BLaER1 (cell line): ENCODE results near the gene RPS29.

Experiments
- H3K27ac ChIP-seq: shearing (Covaris generic); formaldehyde crosslinking; 2 replicates; pipeline ENCODE4 v1.8.1; 2022
- H3K27me3 ChIP-seq: shearing (Covaris generic); formaldehyde crosslinking; 2 replicates; pipeline ENCODE4 v1.8.1; 2022
- H3K36me3 ChIP-seq: shearing (Covaris generic); formaldehyde crosslinking; 2 replicates; pipeline ENCODE4 v1.8.1; 2022
- H3K4me1 ChIP-seq: shearing (Covaris generic); formaldehyde crosslinking; 2 replicates; pipeline ENCODE4 v1.8.1; 2022
- H3K4me2 ChIP-seq: shearing (Covaris generic); formaldehyde crosslinking; 2 replicates; pipeline ENCODE4 v1.8.1; 2022
- H3K4me3 ChIP-seq: shearing (Covaris generic); formaldehyde crosslinking; 2 replicates; pipeline ENCODE4 v1.8.1; 2022
- H3K9ac ChIP-seq: shearing (Covaris generic); formaldehyde crosslinking; 2 replicates; pipeline ENCODE4 v1.8.1; 2022
- H3K9me3 ChIP-seq: shearing (Covaris generic); formaldehyde crosslinking; 2 replicates; pipeline ENCODE4 v1.8.1; 2022
- H4K20me1 ChIP-seq: shearing (Covaris generic); formaldehyde crosslinking; 2 replicates; pipeline ENCODE4 v1.8.1; 2022
- Cebpa-rat ChIP-seq: shearing (Covaris generic); IDR thresholded peaks from 2 replicates; pipeline ENCODE4 v1.8.1; 2022

RPS29 gene

GRCh38 chr14:49582113-49582977 lies 3.8 kb downstream of the RPS29 start:
- Histone ChIP-seq H3K9me3 (no peaks in the 10 kb centered on the region), H3K36me3 (peaks cover 73% of the 10 kb centered on the region), H3K4me1 (peaks cover 45% of the 10 kb centered on the region), H3K27ac (no peak overlapping the region), H3K9ac (no peak overlapping the region; the same call in 1 of the 2 replicates), H3K4me2 (0 out of 2 replicates have a peak overlapping the region, but pooled peaks have one; percentile 18), H3K27me3 (no peaks in the 10 kb centered on the region), H4K20me1 (peaks cover 86% of the 10 kb centered on the region), H3K4me3 (no peak overlapping the region)
- TF ChIP-seq Cebpa-rat, result no peak

- TF ChIP-seq Cebpa-rat, result no peak
- H3K9me3 ChIP-seq, result no peaks in the 10 kb centered on the region
- H3K9ac ChIP-seq, result no peak overlapping the region
- no peaks in the 10 kb centered on the region for H3K27me3 ChIP-seq
- peaks cover 94% of the 10 kb centered on the region for H4K20me1 ChIP-seq
- H3K36me3 ChIP-seq, result peaks cover 82% of the 10 kb centered on the region
- H3K27ac ChIP-seq, result no peak overlapping the region
- peaks cover 45% of the 10 kb centered on the region for H3K4me1 ChIP-seq
- no peak overlapping the region for H3K4me3 ChIP-seq
- 0 out of 2 replicates have a peak overlapping the region, but pooled peaks have one; percentile 2 for H3K4me2 ChIP-seq
These were observed 4.7 kb downstream of the RPS29 start for GRCh38 chr14:49581209-49582112.

GRCh38 chr14:49579841-49580240 lies 6.3 kb downstream of the RPS29 start:
- Histone ChIP-seq H3K9ac (no peak overlapping the region), H3K9me3 (no peaks in the 10 kb centered on the region), H3K4me2 (0 out of 2 replicates have a peak overlapping the region, but pooled peaks have one; percentile 1), H3K27ac (no peak overlapping the region), H3K4me3 (no peak overlapping the region), H4K20me1 (peaks cover 82% of the 10 kb centered on the region), H3K27me3 (no peaks in the 10 kb centered on the region), H3K36me3 (peaks cover 94% of the 10 kb centered on the region), H3K4me1 (peaks cover 42% of the 10 kb centered on the region)
- TF ChIP-seq Cebpa-rat, result no peak

- Histone ChIP-seq H4K20me1 (peaks cover 65% of the 10 kb centered on the region), H3K27ac (no peak overlapping the region), H3K4me2 (no peak overlapping the region), H3K9me3 (peaks cover under 1% of the 10 kb centered on the region; the same call in 1 of the 2 replicates), H3K9ac (no peak overlapping the region), H3K36me3 (peaks cover 95% of the 10 kb centered on the region), H3K4me3 (no peak overlapping the region), H3K27me3 (no peaks in the 10 kb centered on the region), H3K4me1 (peaks cover 25% of the 10 kb centered on the region)
- no peak for TF ChIP-seq Cebpa-rat
These were observed 8.0 kb downstream of the RPS29 start for GRCh38 chr14:49578141-49578540.

GRCh38 chr14:49574038-49574437 lies 12.1 kb downstream of the RPS29 start:
- Histone ChIP-seq H3K9me3 (peaks cover 21% of the 10 kb centered on the region), H4K20me1 (peaks cover 24% of the 10 kb centered on the region), H3K36me3 (peaks cover 84% of the 10 kb centered on the region), H3K9ac (no peak overlapping the region), H3K27me3 (no peaks in the 10 kb centered on the region), H3K4me2 (no peak overlapping the region), H3K4me3 (no peak overlapping the region), H3K4me1 (no peaks in the 10 kb centered on the region), H3K27ac (no peak overlapping the region)
- TF ChIP-seq Cebpa-rat, result no peak

GRCh38 chr14:49569281-49569680 lies 16.9 kb downstream of the RPS29 start:
- no peak for TF ChIP-seq Cebpa-rat
- Histone ChIP-seq H3K4me1 (no peaks in the 10 kb centered on the region), H3K9ac (no peak overlapping the region), H3K27ac (no peak overlapping the region), H3K4me3 (no peak overlapping the region), H3K4me2 (no peak overlapping the region), H4K20me1 (no peaks in the 10 kb centered on the region), H3K36me3 (peaks cover 42% of the 10 kb centered on the region), H3K9me3 (peaks cover 21% of the 10 kb centered on the region), H3K27me3 (no peaks in the 10 kb centered on the region)

- peaks cover 14% of the 10 kb centered on the region for H3K9me3 ChIP-seq
- H3K36me3 ChIP-seq, result peaks cover 16% of the 10 kb centered on the region
- no peak overlapping the region for H3K27ac ChIP-seq
- H3K9ac ChIP-seq, result no peak overlapping the region
- no peaks in the 10 kb centered on the region for H4K20me1 ChIP-seq
- no peaks in the 10 kb centered on the region for H3K4me1 ChIP-seq
- no peak overlapping the region for H3K4me2 ChIP-seq
- H3K4me3 ChIP-seq, result no peak overlapping the region
- TF ChIP-seq Cebpa-rat, result no peak
- H3K27me3 ChIP-seq, result no peaks in the 10 kb centered on the region
These were observed 19.5 kb downstream of the RPS29 start for GRCh38 chr14:49566714-49567113.

- Histone ChIP-seq H4K20me1 (no peaks in the 10 kb centered on the region), H3K27me3 (no peaks in the 10 kb centered on the region), H3K36me3 (no peaks in the 10 kb centered on the region), H3K9me3 (peaks cover 11% of the 10 kb centered on the region), H3K4me2 (no peak overlapping the region), H3K4me1 (no peaks in the 10 kb centered on the region), H3K27ac (no peak overlapping the region), H3K9ac (no peak overlapping the region), H3K4me3 (no peak overlapping the region)
- no peak for TF ChIP-seq Cebpa-rat
These were observed 26.0 kb downstream of the RPS29 start for GRCh38 chr14:49559979-49560768.

GRCh38 chr14:49553892-49554291 lies 32.3 kb downstream of the RPS29 start:
- Histone ChIP-seq H3K4me2 (no peak overlapping the region), H3K36me3 (no peaks in the 10 kb centered on the region), H3K4me3 (no peak overlapping the region), H4K20me1 (no peaks in the 10 kb centered on the region), H3K27me3 (no peaks in the 10 kb centered on the region), H3K27ac (no peak overlapping the region), H3K4me1 (no peaks in the 10 kb centered on the region), H3K9me3 (no peaks in the 10 kb centered on the region), H3K9ac (no peak overlapping the region)
- TF ChIP-seq Cebpa-rat, result no peak
